Adipose tissue (tissue), 3 donors: ENCODE data around the gene TRPM2. TPM values are rescaled to one million over a fixed set of nuclear protein-coding genes. Genes with fewer than 3 reads are reported as not detected.

Experiments used
- H3K27ac ChIP-seq: one replicate; pipeline ENCODE4 v1.5.1; 2013; ENCODE audit warnings: low read depth, low read length
- WGBS, 3 donors: extraction: QIAGEN DNeasy Blood & Tissue Kit; methylation state at CpG; one replicate each; pipeline ENCODE4 v1.1.7; 2013; 5-methylcytosine and 5-hydroxymethylcytosine counted together
- polyA plus RNA-seq, 3 donors: library from polyadenylated mRNA; stranded (reverse); fragments of 200-250 nt; gene quantifications; one replicate each; pipeline ENCODE4 v1.2.3, GENCODE V29; 2013
- donor health status: healthy with polysubstance abuse.
- donor health status: Bipolar disorder and iron deficiency.
- donor health status: healthy.

Gene TRPM2
- polyA plus RNA-seq, 3 donors = 0.72 to 4.2 (median 1.9) TPM

- 75 to 78% (median 76%) methylated on average over 34 to 35 of the region's 35 CpGs for WGBS, 3 donors
- H3K27ac ChIP-seq = no peak overlapping the region
Measured at GRCh38 chr21:44456214-44456914, 102.9 kb downstream of the TRPM2 start.

DNA sequence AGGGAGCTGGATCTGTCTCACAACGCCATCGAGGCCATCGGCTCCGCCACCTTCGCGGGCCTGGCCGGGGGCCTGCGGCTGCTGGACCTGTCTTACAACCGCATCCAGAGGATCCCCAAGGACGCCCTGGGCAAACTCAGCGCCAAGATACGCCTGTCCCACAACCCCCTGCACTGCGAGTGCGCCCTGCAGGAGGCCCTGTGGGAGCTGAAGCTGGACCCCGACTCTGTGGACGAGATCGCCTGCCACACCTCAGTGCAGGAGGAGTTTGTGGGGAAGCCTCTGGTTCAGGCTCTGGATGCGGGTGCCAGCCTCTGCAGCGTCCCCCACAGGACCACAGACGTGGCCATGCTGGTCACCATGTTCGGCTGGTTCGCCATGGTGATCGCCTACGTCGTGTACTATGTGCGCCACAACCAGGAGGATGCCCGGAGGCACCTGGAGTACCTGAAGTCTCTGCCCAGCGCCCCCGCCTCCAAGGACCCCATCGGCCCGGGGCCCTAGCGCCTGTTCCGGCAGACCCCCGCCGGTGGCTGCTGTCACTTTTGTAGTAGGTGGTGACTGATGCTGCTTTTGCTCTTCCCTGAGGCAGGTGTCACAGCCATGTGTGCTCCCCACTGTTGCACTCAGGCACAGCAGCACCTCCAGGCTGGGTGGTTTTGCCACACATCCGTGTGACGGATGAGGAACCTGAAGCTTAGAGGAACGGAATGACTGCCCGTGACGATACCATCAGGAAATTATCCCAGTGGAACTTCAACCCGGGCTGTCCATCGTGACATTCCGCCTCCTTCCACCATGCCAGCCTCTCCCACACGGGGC lies 103.7 kb downstream of the TRPM2 start:
- WGBS, 3 donors = 92 to 96% (median 94%) methylated on average over 44 of the region's 44 CpGs
- H3K27ac ChIP-seq = no peak overlapping the region

DNA sequence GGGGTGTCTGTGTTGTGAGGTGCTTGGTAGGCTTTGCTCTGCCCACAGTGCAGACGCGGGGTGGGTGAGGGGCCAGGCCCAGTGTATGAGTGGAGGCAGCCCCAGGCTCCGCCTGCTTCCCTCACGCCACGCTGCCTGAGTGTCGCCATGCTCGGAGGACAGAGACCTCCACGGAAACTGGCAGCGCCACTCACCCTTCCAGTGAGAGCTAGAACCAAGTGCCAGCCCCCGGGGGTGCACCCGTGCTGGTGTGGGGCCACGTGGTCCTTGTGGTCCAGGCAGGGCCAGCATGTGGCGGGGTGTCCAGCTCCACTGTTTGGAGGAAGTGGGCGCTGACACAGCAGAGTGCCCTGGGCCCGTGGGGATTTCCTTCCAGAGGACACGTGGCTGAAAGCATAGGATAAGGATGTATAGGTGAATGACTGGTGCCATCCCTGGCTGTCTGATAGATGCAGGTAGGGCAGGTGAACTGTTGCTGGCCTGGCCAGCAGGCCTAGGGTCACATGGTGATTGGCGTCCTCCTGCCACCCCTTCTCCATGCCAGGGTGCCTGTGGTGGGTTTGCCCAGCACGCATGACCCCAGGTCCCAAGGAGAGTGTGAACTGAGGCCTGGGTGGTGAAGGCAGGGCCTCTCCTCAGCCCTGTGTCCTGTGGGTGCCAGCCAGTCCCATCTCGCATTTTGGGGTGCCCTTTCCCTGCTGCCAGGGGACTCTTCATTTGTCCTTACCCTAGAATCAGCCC lies 105.7 kb downstream of the TRPM2 start:
- no peak overlapping the region for H3K27ac ChIP-seq
- 86 to 93% (median 87%) methylated on average over 19 of the region's 19 CpGs for WGBS, 3 donors

GRCh38 chr21:44459712-44460440 lies 106.5 kb downstream of the TRPM2 start:
- no peak overlapping the region for H3K27ac ChIP-seq
- WGBS, 3 donors = 77 to 82% (median 80%) methylated on average over 13 to 14 of the region's 14 CpGs

DNA sequence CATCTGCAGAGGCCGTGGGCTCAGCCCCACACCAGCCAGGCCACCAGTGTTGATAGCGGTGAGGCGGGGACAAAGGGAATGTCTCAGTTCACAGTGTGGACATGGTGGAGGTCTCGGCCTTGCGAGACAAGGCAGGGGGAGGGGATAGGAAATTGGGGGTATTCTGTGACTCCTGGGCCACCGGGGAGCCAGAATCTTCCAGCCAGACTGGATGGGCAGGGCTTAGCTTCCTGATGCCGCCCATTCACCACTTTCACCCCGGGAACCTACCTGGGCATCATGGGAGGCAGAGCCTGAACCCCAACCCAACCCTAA lies 107.0 kb downstream of the TRPM2 start:
- no peak overlapping the region for H3K27ac ChIP-seq
- WGBS, 3 donors = 87 to 93% (median 93%) methylated on average over 5 to 8 of the region's 8 CpGs

DNA sequence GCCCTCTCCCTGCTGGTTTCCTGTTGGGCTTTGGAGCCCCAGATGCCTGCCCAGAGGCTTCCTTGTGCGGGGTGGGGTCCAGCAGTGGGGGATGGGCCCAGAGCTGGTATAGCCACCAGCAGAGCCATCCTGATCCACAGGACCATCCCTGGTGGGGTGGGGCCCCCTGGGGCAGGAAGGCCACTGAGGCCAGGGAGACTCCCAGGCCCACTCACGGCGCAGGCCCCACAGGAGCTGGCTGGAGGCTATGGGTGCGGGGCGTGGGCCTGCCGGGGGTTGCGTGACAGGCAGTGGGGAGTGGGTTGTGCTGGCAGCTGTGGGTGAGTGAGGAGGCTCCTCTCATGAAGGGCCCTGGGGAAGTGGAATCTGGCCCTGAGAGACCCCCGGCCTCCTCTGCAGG lies 107.6 kb downstream of the TRPM2 start:
- WGBS, 3 donors = 93 to 97% (median 94%) methylated on average over 8 of the region's 8 CpGs
- no peak overlapping the region for H3K27ac ChIP-seq

- H3K27ac ChIP-seq = no peak overlapping the region
- WGBS, 3 donors = 67 to 80% (median 72%) methylated on average over 15 of the region's 15 CpGs
Measured at GRCh38 chr21:44461464-44462001, 108.1 kb downstream of the TRPM2 start.

DNA sequence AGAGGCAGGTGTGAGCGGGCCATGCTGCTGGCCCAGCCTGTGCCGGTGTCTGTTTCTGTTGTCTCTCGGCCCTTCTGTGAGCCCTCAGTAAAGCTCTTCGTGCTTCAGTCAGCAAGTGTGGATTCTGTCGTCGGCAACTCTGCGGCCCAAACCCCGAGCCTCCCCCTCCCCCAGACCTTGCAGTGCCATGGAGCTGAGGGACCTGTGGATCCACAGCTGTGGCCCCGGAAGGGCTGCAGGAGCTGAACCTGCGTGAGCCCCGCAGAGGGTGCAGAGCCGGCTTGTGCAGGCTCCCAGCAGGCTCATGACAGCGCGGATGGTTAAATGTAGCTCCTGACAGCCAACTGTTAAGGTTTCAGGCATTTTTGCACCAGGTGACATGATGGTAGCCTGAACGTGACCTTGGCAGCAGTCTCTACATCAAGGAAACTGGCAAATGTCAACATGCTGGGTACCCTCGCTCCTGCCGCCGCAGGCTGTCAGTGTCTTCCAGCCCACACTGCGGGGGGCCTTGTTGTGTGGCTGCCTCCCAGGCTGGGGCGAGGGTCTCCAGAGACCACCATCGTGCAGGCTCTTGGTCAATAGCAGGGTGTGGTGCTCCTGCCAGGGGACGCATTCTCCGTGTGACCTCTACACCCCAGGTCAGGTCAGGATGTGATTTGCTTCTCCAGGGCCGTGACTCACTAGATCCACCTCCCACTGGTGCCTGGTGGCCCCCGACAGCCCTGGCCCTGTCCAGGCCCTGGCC lies 108.8 kb downstream of the TRPM2 start:
- 80 to 93% (median 88%) methylated on average over 25 of the region's 25 CpGs for WGBS, 3 donors
- H3K27ac ChIP-seq = no peak overlapping the region

DNA sequence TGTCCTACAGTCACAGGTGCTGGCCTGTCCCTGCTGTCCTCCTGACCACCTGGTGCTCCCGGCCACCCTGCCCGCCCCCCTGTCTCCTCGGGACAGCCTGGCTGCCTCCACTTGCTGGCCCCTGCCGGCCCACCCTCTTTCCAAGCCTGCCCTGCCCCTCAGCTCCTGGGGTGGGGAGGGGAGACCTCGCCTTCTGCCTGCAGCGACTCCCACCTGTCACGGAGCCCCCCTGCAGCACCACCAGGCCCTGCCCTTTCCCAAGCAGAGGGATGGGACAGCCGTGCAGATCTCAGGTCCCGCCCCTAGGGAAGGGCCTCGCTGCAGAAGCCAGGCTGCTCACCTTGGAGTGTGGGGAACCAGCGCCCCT lies 109.4 kb downstream of the TRPM2 start:
- no peak overlapping the region for H3K27ac ChIP-seq
- WGBS, 3 donors = 75 to 88% (median 86%) methylated on average over 10 to 11 of the region's 11 CpGs

- WGBS, 3 donors = 48 to 51% (median 49%) methylated on average over 30 of the region's 30 CpGs
- H3K27ac ChIP-seq = no peak overlapping the region
Measured at GRCh38 chr21:44463724-44464123, 110.3 kb downstream of the TRPM2 start.

DNA sequence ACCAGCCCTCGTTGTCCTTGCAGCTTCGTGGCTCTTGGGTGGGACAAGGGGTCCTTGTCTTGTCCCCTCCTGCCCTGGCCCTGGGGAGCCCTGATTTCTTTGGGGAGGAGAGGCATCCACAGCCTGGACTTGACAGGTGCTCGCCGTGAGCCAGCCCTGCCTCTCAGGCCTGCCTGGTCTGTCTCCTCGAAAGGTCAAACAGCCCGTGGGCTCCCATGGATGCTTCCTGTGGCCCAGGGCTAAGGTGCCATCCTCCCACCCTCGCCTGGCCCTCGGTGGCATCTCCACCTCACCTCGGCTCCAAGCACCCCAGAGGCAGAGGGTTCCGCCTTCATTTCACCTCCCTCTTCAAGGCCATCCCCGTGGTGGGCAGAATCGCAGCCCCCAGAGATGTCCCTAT lies 110.9 kb downstream of the TRPM2 start:
- no peak overlapping the region for H3K27ac ChIP-seq
- 73 to 90% (median 87%) methylated on average over 12 of the region's 12 CpGs for WGBS, 3 donors

DNA sequence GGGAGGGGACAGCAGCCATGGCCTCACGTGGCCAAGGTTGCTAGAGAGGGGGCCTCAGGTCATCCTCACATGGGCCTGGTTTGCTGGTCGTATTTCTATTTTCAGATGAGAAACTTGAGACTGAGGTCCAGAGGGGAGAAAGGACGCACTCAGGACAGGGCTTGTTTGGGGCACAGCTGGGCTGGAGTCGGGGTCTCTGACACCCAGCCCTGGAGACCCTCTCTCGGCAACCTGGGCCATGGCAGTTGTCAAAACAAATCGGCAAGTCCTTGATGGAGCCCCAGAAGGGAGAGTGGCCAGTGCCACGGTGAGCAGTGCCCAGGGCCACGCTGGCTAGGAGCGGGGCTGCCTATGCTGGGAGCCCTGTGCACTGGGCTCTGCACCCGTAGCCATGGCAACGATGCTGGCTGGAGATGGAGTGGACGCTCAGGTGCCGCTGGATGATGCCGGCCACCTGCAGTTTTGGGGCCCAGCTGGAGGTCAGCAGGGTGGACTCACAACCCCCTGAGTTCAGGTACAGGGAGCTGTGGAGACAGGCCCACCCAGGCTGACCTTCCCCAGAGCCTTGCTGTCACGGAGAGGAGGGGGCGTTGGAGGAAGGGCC lies 113.0 kb downstream of the TRPM2 start:
- H3K27ac ChIP-seq = no peak overlapping the region
- WGBS, 3 donors = 82 to 90% (median 89%) methylated on average over 16 of the region's 16 CpGs

DNA sequence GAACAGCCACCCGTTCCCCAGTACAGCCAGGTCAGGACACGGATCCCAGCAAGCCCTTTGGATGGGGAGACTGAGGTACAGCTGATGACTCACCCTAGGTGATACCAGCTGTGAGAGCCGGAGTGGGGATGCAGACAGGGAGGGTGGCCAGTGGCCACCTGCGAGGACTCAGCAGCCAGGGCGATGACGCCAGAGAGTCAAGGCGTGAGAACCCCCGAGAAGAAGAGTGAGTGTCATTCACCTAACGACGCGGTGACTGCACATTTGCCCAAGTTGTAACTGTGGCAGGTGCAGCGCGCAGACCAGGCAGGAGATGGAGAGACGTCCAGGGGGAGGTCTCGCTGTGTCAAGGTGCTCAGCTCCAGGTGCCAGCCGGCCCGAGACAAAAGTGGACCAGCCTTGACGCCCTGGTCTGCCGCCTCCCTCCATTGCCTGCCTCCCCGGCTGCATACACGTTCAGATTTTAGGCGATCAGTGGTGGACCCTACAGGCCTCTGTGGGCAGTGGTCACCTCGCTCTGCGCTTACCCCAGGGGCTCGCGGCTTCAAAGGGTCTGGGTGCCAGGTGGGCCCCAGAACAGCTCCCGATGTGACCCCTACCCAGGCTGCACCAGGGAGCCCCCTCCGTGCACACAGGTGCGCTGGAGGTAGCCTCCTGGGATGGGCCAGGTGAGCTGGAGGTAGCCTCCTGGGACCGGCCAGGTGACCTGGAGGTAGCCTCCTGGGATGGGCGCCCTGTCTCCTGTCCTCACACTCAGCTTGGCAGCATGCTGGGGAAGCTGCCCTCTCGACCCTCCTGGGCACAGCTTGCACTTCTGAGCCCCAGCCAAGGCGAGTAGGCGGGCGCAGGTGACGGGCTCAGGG lies 113.8 kb downstream of the TRPM2 start:
- no peak overlapping the region for H3K27ac ChIP-seq
- WGBS, 3 donors = 86 to 94% (median 93%) methylated on average over 34 to 36 of the region's 36 CpGs

GRCh38 chr21:44467859-44468195 lies 114.4 kb downstream of the TRPM2 start:
- no peak overlapping the region for H3K27ac ChIP-seq
- WGBS, 3 donors = 89 to 96% (median 94%) methylated on average over 15 of the region's 15 CpGs

GRCh38 chr21:44471341-44471740 lies 117.9 kb downstream of the TRPM2 start:
- H3K27ac ChIP-seq = no peak overlapping the region

GRCh38 chr21:44471996-44472395 lies 118.6 kb downstream of the TRPM2 start:
- 76 to 85% (median 80%) methylated on average over 6 of the region's 6 CpGs for WGBS, 3 donors
- H3K27ac ChIP-seq = no peak overlapping the region
